Measurements from ENCODE around the gene MS4A2.
"Not testable (repeated sequence)": the region's sequence is repeated elsewhere in the genome, so short reads cannot be mapped to it uniquely, and the experiment has no call there.

MS4A2 gene

GRCh38 chr11:60100516-60100915 is 12.1 kb downstream of the MS4A2 start:
- no peak for DNase-seq (ENCODE audit: low read depth in 2 of 2, low spot score in 1 of 2)

GRCh38 chr11:60101368-60101767 is 12.9 kb downstream of the MS4A2 start:
- not testable (repeated sequence) for DNase-seq (ENCODE audit: low read depth in 2 of 2, low spot score in 1 of 2)

GRCh38 chr11:60104471-60105115 is 16.1 kb downstream of the MS4A2 start:
- not testable (repeated sequence) for DNase-seq (ENCODE audit: low read depth in 2 of 2, low spot score in 1 of 2)

- not testable (repeated sequence) for DNase-seq (ENCODE audit: low read depth in 2 of 2, low spot score in 1 of 2)
Observed at GRCh38 chr11:60108631-60109030, 20.2 kb downstream of the MS4A2 start.

GRCh38 chr11:60111793-60112192 is 23.3 kb downstream of the MS4A2 start:
- DNase-seq (ENCODE audit: low read depth in 2 of 2, low spot score in 1 of 2): no peak

GRCh38 chr11:60116996-60117790 is 28.7 kb downstream of the MS4A2 start:
- DNase-seq (ENCODE audit: low read depth in 2 of 2, low spot score in 1 of 2): no peak

GRCh38 chr11:60118338-60118737 is 29.9 kb downstream of the MS4A2 start:
- no peak for DNase-seq (ENCODE audit: low read depth in 2 of 2, low spot score in 1 of 2)

- no peak for DNase-seq (ENCODE audit: low read depth in 2 of 2, low spot score in 1 of 2)
Observed at GRCh38 chr11:60119710-60120109, 31.2 kb downstream of the MS4A2 start.

GRCh38 chr11:60121264-60121663 is 32.8 kb downstream of the MS4A2 start:
- DNase-seq (ENCODE audit: low read depth in 2 of 2, low spot score in 1 of 2): no peak

- DNase-seq (ENCODE audit: low read depth in 2 of 2, low spot score in 1 of 2): no peak
Observed at GRCh38 chr11:60122414-60123036, 34.1 kb downstream of the MS4A2 start.

GRCh38 chr11:60124802-60125432 is 36.5 kb downstream of the MS4A2 start:
- DNase-seq (ENCODE audit: low read depth in 2 of 2, low spot score in 1 of 2): no peak

GRCh38 chr11:60125956-60126585 is 37.6 kb downstream of the MS4A2 start:
- no peak for DNase-seq (ENCODE audit: low read depth in 2 of 2, low spot score in 1 of 2)

GRCh38 chr11:60127311-60127811 is 38.9 kb downstream of the MS4A2 start:
- no peak for DNase-seq (ENCODE audit: low read depth in 2 of 2, low spot score in 1 of 2)

GRCh38 chr11:60128376-60128775 is 39.9 kb downstream of the MS4A2 start:
- DNase-seq (ENCODE audit: low read depth in 2 of 2, low spot score in 1 of 2): no peak

GRCh38 chr11:60128866-60129265 is 40.4 kb downstream of the MS4A2 start:
- DNase-seq (ENCODE audit: low read depth in 2 of 2, low spot score in 1 of 2): not testable (repeated sequence)

GRCh38 chr11:60129853-60130252 is 41.4 kb downstream of the MS4A2 start:
- DNase-seq (ENCODE audit: low read depth in 2 of 2, low spot score in 1 of 2): no peak

GRCh38 chr11:60130496-60130895 is 42.0 kb downstream of the MS4A2 start:
- DNase-seq (ENCODE audit: low read depth in 2 of 2, low spot score in 1 of 2): no peak

- no peak for DNase-seq (ENCODE audit: low read depth in 2 of 2, low spot score in 1 of 2)
Observed at GRCh38 chr11:60131912-60132311, 43.4 kb downstream of the MS4A2 start.

GRCh38 chr11:60133917-60134316 is 45.5 kb downstream of the MS4A2 start:
- DNase-seq (ENCODE audit: low read depth in 2 of 2, low spot score in 1 of 2): no peak

- no peak for DNase-seq (ENCODE audit: low read depth in 2 of 2, low spot score in 1 of 2)
Observed at GRCh38 chr11:60143768-60144167, 55.3 kb downstream of the MS4A2 start.

GRCh38 chr11:60145677-60146076 is 57.2 kb downstream of the MS4A2 start:
- DNase-seq (ENCODE audit: low read depth in 2 of 2, low spot score in 1 of 2): no peak

Measured in stimulated activated CD8-positive, alpha-beta memory T cell treated with anti-CD3 and anti-CD28 coated beads, Interleukin-4, amount 100 ng/mL, for 4 hours (primary cell).